Heart right ventricle (tissue), 16 donors: Measurements from ENCODE around the gene PLEKHM3. TPM values are rescaled to one million over a fixed set of nuclear protein-coding genes. Genes with fewer than 3 reads are reported as not detected.
A peak's percentile ranks its signal among the peaks of the same experiment; 100 is the strongest.

Source experiments
- ATAC-seq, 8 donors: fragments of 200-7000 bp; cut with Tn5 transposase; one replicate each; pipeline ENCODE4 v1.9.1; 2020; ENCODE audit warnings: mild to moderate bottlenecking in 8 of 8, moderate library complexity in 8 of 8, moderate number of reproducible peaks in 1 of 8
- DNase-seq, 2 donors: peaks; one replicate each; pipeline ENCODE4 v3.0.0-alpha.2; 2020
- H3K27ac ChIP-seq, 10 donors: fragments of 200-600 bp; sonication (generic) in 2 of 10; one replicate each; pipeline versions ENCODE4 v1.5.0 to v1.8.0; 2020 to 2022; ENCODE audit warnings: mild to moderate bottlenecking in 3 of 10
- H3K27me3 ChIP-seq, 7 donors: fragments of 200-600 bp; one replicate each; pipeline ENCODE4 v1.8.0; 2021 to 2022; ENCODE audit warnings: mild to moderate bottlenecking in 2 of 7
- H3K36me3 ChIP-seq, 9 donors: fragments of 200-600 bp; sonication (generic) in 1 of 9; one replicate each; pipeline versions ENCODE4 v1.5.0 to v1.8.0; 2020 to 2022; ENCODE audit warnings: mild to moderate bottlenecking in 2 of 9
- H3K4me1 ChIP-seq, 9 donors: fragments of 200-600 bp; sonication (generic) in 1 of 9; one replicate each; pipeline versions ENCODE4 v1.5.0 to v1.8.0; 2020 to 2022; ENCODE audit warnings: mild to moderate bottlenecking in 4 of 9
- H3K4me3 ChIP-seq, 10 donors: fragments of 200-600 bp; sonication (generic) in 2 of 10; one replicate each; pipeline versions ENCODE4 v1.5.0 to v1.8.0; 2020 to 2022; ENCODE audit warnings: mild to moderate bottlenecking in 7 of 10, moderate library complexity in 2 of 10
- H3K9me3 ChIP-seq, 11 donors: fragments of 200-600 bp in 10 of 11; sonication (generic) in 2 of 11; one replicate each; pipeline versions ENCODE4 v1.5.0 to v1.8.0; 2013 to 2022; ENCODE audit warnings: mild to moderate bottlenecking in 2 of 11, control low read depth in 1 of 11, moderate library complexity in 1 of 11
- CTCF ChIP-seq, 9 donors: fragments of 200-600 bp; sonication (generic) in 2 of 9; IDR thresholded peaks; one replicate each; pipeline versions ENCODE4 v1.5.0 to v1.8.0; 2021 to 2022; ENCODE audit warnings: antibody characterized with exemption in 9 of 9, mild to moderate bottlenecking in 5 of 9, moderate library complexity in 1 of 9
- WGBS, 2 donors: extraction: QIAGEN DNeasy Blood & Tissue Kit; methylation state at CpG; one replicate each; pipeline ENCODE4 v1.1.7; 2013; ENCODE audit warnings: inconsistent platforms in 1 of 2; 5-methylcytosine and 5-hydroxymethylcytosine counted together
- intact Hi-C, 10 donors: fragments of 100-400 bp; cut with DNase I; formaldehyde crosslinking; loops; one replicate each; pipeline versions ENCODE4 v1.11.1 to v1.14.2; 2022
- polyA plus RNA-seq, 2 donors: library from polyadenylated mRNA; stranded (reverse); fragments of 200-250 nt; gene quantifications; one replicate each; pipeline ENCODE4 v1.2.3, GENCODE V29; 2013
- total RNA-seq, 10 donors: library from RNA; stranded (reverse); fragmentation: NEBNext Ultra II Directional in 3 of 10; extraction: Animal tissue kit (Norgen Biotek cat#: 25700) in 3 of 10; gene quantifications; one replicate each; pipeline versions ENCODE4 v1.2.1 to v1.2.4, GENCODE V29; 2021 to 2023
- donor health status: Arrhythmogenic right ventricular cardiomyopathy.
- donor health status: ischemic (EF 13 %, LVEDD 7.1; RV severe dilation, severe dysfunction).
- donor health status: healthy with polysubstance abuse.
- donor health status: DM: no; HTN: yes; CAD: no.
- donor health status: DM: no; HTN: no; CAD: no.
- donor health status: ischemic (EF 25% LVEDD 6.9; RV normal size, moderate dysfunction).
- donor health status: ischemic (EF 25% LVEDD 5.7; RV mildly dilated, moderate dysfunction).
- donor health status: healthy.
- donor health status: DM: yes; HTN: yes; CAD: no.
- donor health status: Ischemic cardiomyopathy.
- donor health status: ischemic (EF 35%, LVEDD 5.7; RV mildly dilated, moderate dysfunction).
- donor health status: nonischemic (EF 11% LVEDD 7.7; RV severe dilation, severe dysfunction).
- donor health status: DM: yes; HTN: yes; CAD: no.
- donor health status: PGD.
- donor health status: ischemic (EF 29% LVEDD 5.4; RV normal size, mild dysfunction).
- donor health status: nonischemic (EF 23%, LVEDD 6.1; RV moderate dilation, normal function).

Gene PLEKHM3
- total and polyA plus RNA-seq, 12 donors = 2.5 to 16.2 (median 14.9) TPM

GRCh38 chr2:208006337-208006736 is 19.0 kb downstream of the PLEKHM3 start:
- TF ChIP-seq CTCF (IDR thresholded peaks at IDR 0.05) = no peak
- 69 to 78% methylated on average over 3 of the region's 3 CpGs for WGBS, 2 donors
- Histone ChIP-seq H3K4me1 (peaks cover 0 to 39% (median 32%) of the 10 kb centered on the region in 9 donors), H3K4me3 (no peak overlapping the region), H3K9me3 (no peaks in the 10 kb centered on the region), H3K27me3 (no peaks in the 10 kb centered on the region), H3K27ac (peak overlapping the region in 6 of 10 donors; percentile 24 to 54 (median 45)), H3K36me3 (peaks cover 0 to 9% (median 0%) of the 10 kb centered on the region in 9 donors)
- DNase-seq (no peak), ATAC-seq (peak in 7 of 8 donors; percentile 56 to 79 (median 67))
- intact Hi-C loops = no loop called here

DNA sequence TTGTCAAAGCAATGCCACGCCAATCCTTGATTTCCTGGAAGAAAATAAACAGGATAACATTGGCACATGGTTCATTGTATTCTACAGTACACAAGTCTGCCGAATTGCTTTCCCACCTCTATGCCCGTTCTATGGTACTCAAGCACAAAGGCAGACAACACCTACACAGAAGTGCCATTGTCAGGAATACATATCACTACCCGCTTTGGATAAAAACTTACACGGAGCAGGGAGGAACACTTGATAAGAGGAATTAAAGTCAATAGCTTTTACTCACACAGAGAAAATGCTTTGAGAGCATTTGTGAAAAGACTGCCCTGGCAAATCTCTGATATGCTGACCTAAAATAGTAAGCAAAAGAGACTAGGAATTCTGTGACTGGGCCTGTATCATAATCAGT is 23.4 kb downstream of the PLEKHM3 start:
- intact Hi-C loops = no loop called here
- H3K4me3 ChIP-seq = no peak overlapping the region
- H3K27ac ChIP-seq = peak overlapping the region in 8 of 10 donors; percentile 0 to 74 (median 58)
- 40 to 62% methylated on average over 5 of the region's 5 CpGs for WGBS, 2 donors
- peaks cover 0 to 36% (median 16%) of the 10 kb centered on the region in 9 donors for H3K4me1 ChIP-seq
- ATAC-seq (peak in 5 of 8 donors; percentile 37 to 68 (median 59)), DNase-seq (no peak)
- H3K9me3 ChIP-seq = no peaks in the 10 kb centered on the region
- no peaks in the 10 kb centered on the region for H3K27me3 ChIP-seq
- peaks cover 0 to 46% (median 8%) of the 10 kb centered on the region in 9 donors for H3K36me3 ChIP-seq
- no peak for TF ChIP-seq CTCF (IDR thresholded peaks at IDR 0.05)

- intact Hi-C loops = no loop called here
- DNase-seq = no peak
- Histone ChIP-seq H3K9me3 (no peaks in the 10 kb centered on the region), H3K27me3 (no peaks in the 10 kb centered on the region), H3K27ac (peak overlapping the region in 6 of 10 donors; percentile 0 to 74 (median 62)), H3K4me3 (no peak overlapping the region), H3K4me1 (peaks cover 0 to 26% (median 10%) of the 10 kb centered on the region in 9 donors), H3K36me3 (peaks cover 0 to 46% (median 8%) of the 10 kb centered on the region in 9 donors)
- 97% methylated on average over 10 of the region's 10 CpGs for WGBS, 2 donors
- ATAC-seq = no peak
- no peak for TF ChIP-seq CTCF (IDR thresholded peaks at IDR 0.05)
Measured at GRCh38 chr2:208000701-208001395, 24.5 kb downstream of the PLEKHM3 start.

DNA sequence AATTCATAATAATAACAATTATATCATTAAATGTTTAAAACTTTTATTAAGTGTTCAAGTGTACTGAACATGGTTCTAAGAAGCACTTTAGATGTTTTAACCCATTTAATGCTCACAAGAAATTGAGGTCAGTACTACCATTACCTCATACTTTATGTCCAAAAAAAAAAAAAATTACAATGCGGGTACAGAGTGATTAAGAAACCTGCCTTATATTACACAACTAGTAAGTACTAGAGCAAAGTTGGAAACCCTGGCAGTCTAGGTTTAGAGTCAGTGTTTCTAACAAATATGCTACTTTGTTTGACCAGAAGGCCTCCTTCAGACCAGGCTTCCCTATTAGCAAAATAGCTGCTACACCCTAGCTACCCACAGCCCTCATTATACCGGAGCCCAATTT is 28.5 kb downstream of the PLEKHM3 start:
- WGBS, 2 donors = 90 to 93% methylated on average over 2 of the region's 2 CpGs
- no peak overlapping the region for H3K27ac ChIP-seq
- no peak for ATAC-seq
- no peaks in the 10 kb centered on the region for H3K9me3 ChIP-seq
- peaks cover 0 to 25% (median 12%) of the 10 kb centered on the region in 9 donors for H3K4me1 ChIP-seq
- H3K36me3 ChIP-seq = peaks cover 0 to 42% (median 8%) of the 10 kb centered on the region in 9 donors
- DNase-seq = no peak
- H3K27me3 ChIP-seq = no peaks in the 10 kb centered on the region
- no peak overlapping the region for H3K4me3 ChIP-seq
- intact Hi-C loops = no loop called here
- TF ChIP-seq CTCF (IDR thresholded peaks at IDR 0.05) = no peak
